Caco-2 (cell line): Measurements from ENCODE around the gene ROBO1. TPM values are rescaled to one million over a fixed set of nuclear protein-coding genes. Genes with fewer than 3 reads are reported as not detected.

Experiments used
- BruUV-seq: library from RNA; stranded (reverse); fragments of 400-500 nt; replicated peaks from 2 replicates; lab custom pipeline; 2021; lab: Mats Ljungman, UMichigan
- CTCF ChIA-PET: fragments of 300-600 bp; sonication (Branson Sonifier 250); formaldehyde crosslinking; loops from one replicate; lab custom pipeline; 2022; ENCODE audit warnings: antibody characterized with exemption; lab: Charles Lee
- POLR2A ChIA-PET: fragments of 300-600 bp; sonication (Branson Sonifier 250); formaldehyde crosslinking; loops from one replicate; lab custom pipeline; 2022; ENCODE audit warnings: antibody characterized with exemption; lab: Charles Lee
- DNase-seq, 2 experiments: peaks; one replicate each; pipeline versions ENCODE4 v3.0.0 to v3.0.0-alpha.2; 2020 to 2022
- H3K27me3 ChIP-seq: replicated peaks from 2 replicates; pipeline ENCODE4 v1.6.0; 2011; ENCODE audit warnings: low read length; ENCODE audit not compliant: control insufficient read depth, insufficient read depth
- H3K36me3 ChIP-seq: 2 replicates; pipeline ENCODE4 v1.5.1; 2011; ENCODE audit warnings: low read length; ENCODE audit not compliant: control insufficient read depth, insufficient read depth
- H3K4me1 ChIP-seq: fragments of 250-450 bp; sonication (Bioruptor Pico); 2 replicates; pipeline ENCODE4 v1.5.1; 2020; ENCODE audit warnings: mild to moderate bottlenecking
- H3K4me3 ChIP-seq: 2 replicates; pipeline ENCODE4 v1.5.1; 2011; ENCODE audit warnings: low read depth, mild to moderate bottlenecking, control low read depth, low read length
- H3K9me3 ChIP-seq: fragments of 250-450 bp; sonication (Bioruptor Pico); 2 replicates; pipeline ENCODE4 v1.5.1; 2020; ENCODE audit warnings: mild to moderate bottlenecking, moderate library complexity
- H3K27ac Mint-ChIP-seq: one replicate; pipeline ENCODE4 v1.8.0; 2022; ENCODE audit warnings: mixed read lengths; ENCODE audit not compliant: unreplicated experiment
- H3K27me3 Mint-ChIP-seq: one replicate; pipeline ENCODE4 v1.8.0; 2022; ENCODE audit warnings: mixed read lengths; ENCODE audit not compliant: insufficient read depth, unreplicated experiment
- H3K36me3 Mint-ChIP-seq: one replicate; pipeline ENCODE4 v1.8.0; 2022; ENCODE audit warnings: mild to moderate bottlenecking, mixed read lengths; ENCODE audit not compliant: insufficient read depth, unreplicated experiment
- H3K4me1 Mint-ChIP-seq: one replicate; pipeline ENCODE4 v1.8.0; 2022; ENCODE audit warnings: low read depth, mixed read lengths; ENCODE audit not compliant: unreplicated experiment
- H3K4me3 Mint-ChIP-seq: one replicate; pipeline ENCODE4 v1.8.0; 2022; ENCODE audit warnings: mild to moderate bottlenecking, moderate library complexity, mixed read lengths; ENCODE audit not compliant: unreplicated experiment
- H3K9me3 Mint-ChIP-seq: one replicate; pipeline ENCODE4 v1.8.0; 2022; ENCODE audit warnings: mixed read lengths; ENCODE audit not compliant: unreplicated experiment
- CTCF ChIP-seq, 2 experiments: fragments of 200-600 bp in 1 of 2; IDR thresholded peaks; 1 replicate in 1 of 2; 2 replicates in 1 of 2; pipeline versions ENCODE4 v1.5.1 to v1.8.0; 2011 to 2022; ENCODE audit warnings: antibody characterized with exemption in 1 of 2, control low read depth in 1 of 2, inconsistent platforms in 1 of 2, low read depth in 1 of 2, low read length in 1 of 2, mild to moderate bottlenecking in 1 of 2, moderate library complexity in 1 of 2; ENCODE audit not compliant: insufficient read depth in 1 of 2, severe bottlenecking in 1 of 2, unreplicated experiment in 1 of 2
- intact Hi-C: fragments of 100-400 bp; cut with micrococcal nuclease; formaldehyde crosslinking; loops from one replicate; pipeline ENCODE4 v1.10.0; 2022; ENCODE audit not compliant: unreplicated experiment
- total RNA-seq: library from RNA; stranded (reverse); gene quantifications from 2 replicates; pipeline ENCODE4 v1.2.3, GENCODE V29; 2022

Gene ROBO1
- total RNA-seq, 1 experiment from 2014 or later: 1.8 TPM

- no peaks in the 10 kb centered on the region for H3K4me1 Mint-ChIP-seq
- ChIA-PET CTCF (no interaction called here), POLR2A (no interaction called here)
- no peak for DNase-seq
- no peak overlapping the region for H3K4me3 Mint-ChIP-seq
- peaks cover 6% of the 10 kb centered on the region for H3K36me3 Mint-ChIP-seq
- H3K9me3 Mint-ChIP-seq: no peaks in the 10 kb centered on the region
- H3K4me3 ChIP-seq: no peak overlapping the region
- BruUV-seq: no TSS peak
- H3K27ac Mint-ChIP-seq: no peak overlapping the region
- H3K27me3 Mint-ChIP-seq: no peaks in the 10 kb centered on the region
- no peaks in the 10 kb centered on the region for H3K36me3 ChIP-seq
- no peaks in the 10 kb centered on the region for H3K4me1 ChIP-seq
- intact Hi-C loops: no loop called here
- TF ChIP-seq CTCF (IDR thresholded peaks at IDR 0.05; ENCODE audit: insufficient read depth in 1 of 2, low read depth in 1 of 2, low read length in 1 of 2, severe bottlenecking in 1 of 2, unreplicated experiment in 1 of 2): no peak
- H3K27me3 ChIP-seq: no peaks in the 10 kb centered on the region
- no peaks in the 10 kb centered on the region for H3K9me3 ChIP-seq
Observed at GRCh38 chr3:78706906-78707523, 1060.8 kb downstream of the ROBO1 start.

GRCh38 chr3:78703944-78704343 lies 1063.9 kb downstream of the ROBO1 start:
- H3K27me3 Mint-ChIP-seq: no peaks in the 10 kb centered on the region
- TF ChIP-seq CTCF (IDR thresholded peaks at IDR 0.05; ENCODE audit: insufficient read depth in 1 of 2, low read depth in 1 of 2, low read length in 1 of 2, severe bottlenecking in 1 of 2, unreplicated experiment in 1 of 2): no peak
- intact Hi-C loops: no loop called here
- H3K36me3 Mint-ChIP-seq: no peaks in the 10 kb centered on the region
- no peak overlapping the region for H3K27ac Mint-ChIP-seq
- Histone ChIP-seq H3K9me3 (no peaks in the 10 kb centered on the region), H3K27me3 (no peaks in the 10 kb centered on the region), H3K36me3 (no peaks in the 10 kb centered on the region), H3K4me1 (no peaks in the 10 kb centered on the region), H3K4me3 (no peak overlapping the region)
- ChIA-PET POLR2A (no interaction called here), CTCF (no interaction called here)
- H3K9me3 Mint-ChIP-seq: no peaks in the 10 kb centered on the region
- no peaks in the 10 kb centered on the region for H3K4me1 Mint-ChIP-seq
- DNase-seq: no peak
- no TSS peak for BruUV-seq
- H3K4me3 Mint-ChIP-seq: no peak overlapping the region

GRCh38 chr3:78701537-78701936 lies 1066.3 kb downstream of the ROBO1 start:
- Mint-ChIP-seq H3K27me3 (no peaks in the 10 kb centered on the region), H3K9me3 (no peaks in the 10 kb centered on the region), H3K36me3 (no peaks in the 10 kb centered on the region), H3K27ac (no peak overlapping the region), H3K4me3 (no peak overlapping the region), H3K4me1 (no peaks in the 10 kb centered on the region)
- ChIA-PET POLR2A (no interaction called here), CTCF (no interaction called here)
- Histone ChIP-seq H3K4me1 (no peaks in the 10 kb centered on the region), H3K27me3 (no peaks in the 10 kb centered on the region), H3K4me3 (no peak overlapping the region), H3K36me3 (no peaks in the 10 kb centered on the region), H3K9me3 (no peaks in the 10 kb centered on the region)
- intact Hi-C loops: no loop called here
- no peak for DNase-seq
- TF ChIP-seq CTCF (IDR thresholded peaks at IDR 0.05; ENCODE audit: insufficient read depth in 1 of 2, low read depth in 1 of 2, low read length in 1 of 2, severe bottlenecking in 1 of 2, unreplicated experiment in 1 of 2): no peak
- no TSS peak for BruUV-seq
